Renal cortex interstitium (tissue), 11 donors: ENCODE results near the gene SLC22A23. TPM values are rescaled to one million over a fixed set of nuclear protein-coding genes. Genes with fewer than 3 reads are reported as not detected.

Source experiments
- DNase-seq, 11 donors: peaks; one replicate each; pipeline ENCODE4 v3.0.0-alpha.2; 2013; ENCODE audit warnings: low read depth in 9 of 11, low spot score in 4 of 11; ENCODE audit errors: extremely low read depth in 1 of 11
- polyA plus RNA-seq, 3 donors: library from polyadenylated mRNA; unstranded; fragments of 120-200 nt; gene quantifications; one replicate each; pipeline ENCODE4 v1.2.1, GENCODE V29; 2013; ENCODE audit not compliant: insufficient read length in 3 of 3

Gene SLC22A23
- polyA plus RNA-seq, 3 donors, result 11.2 to 15.8 (median 11.7) TPM

- DNase-seq, result no peak
Observed at GRCh38 chr6:3453413-3454272, 3.2 kb downstream of the SLC22A23 start.

DNA sequence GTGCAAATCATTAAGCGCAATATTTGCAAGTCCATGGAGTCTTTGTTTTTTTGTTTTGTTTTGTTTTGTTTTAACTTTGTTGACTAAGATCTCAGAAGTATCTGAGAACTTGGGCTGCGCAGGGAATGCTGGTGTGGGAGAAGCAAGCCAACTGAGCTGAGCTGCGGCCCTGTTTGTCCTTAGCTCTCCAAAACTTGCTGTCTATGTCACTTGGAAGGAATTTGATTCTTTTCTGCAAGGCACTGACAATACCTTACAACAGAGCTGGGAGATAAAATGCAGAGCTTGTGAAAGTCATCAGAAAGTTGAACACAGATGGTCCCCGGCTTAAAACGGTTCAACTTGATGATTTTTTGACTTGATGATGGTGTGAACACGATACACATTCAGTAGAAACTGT lies 5.4 kb downstream of the SLC22A23 start:
- no peak for DNase-seq

DNA sequence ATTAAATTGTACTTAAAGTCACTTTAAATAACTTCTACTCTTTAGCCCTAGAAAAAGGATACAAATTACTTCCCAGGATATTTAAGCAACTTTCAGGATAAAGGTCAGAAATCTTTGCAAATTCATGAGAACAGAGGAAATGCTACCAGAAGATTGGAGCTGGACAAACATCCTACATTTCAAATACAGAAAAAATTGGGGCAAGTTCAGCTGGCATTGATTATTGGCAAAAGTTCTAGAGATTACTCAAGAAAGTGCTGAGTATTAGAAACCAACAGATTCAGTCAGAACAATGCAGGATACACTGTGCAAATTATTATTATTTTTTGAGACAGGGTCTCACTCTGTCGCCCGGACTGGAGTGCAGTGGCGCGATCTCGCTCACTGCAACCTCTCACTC lies 6.0 kb downstream of the SLC22A23 start:
- DNase-seq, result no peak

- DNase-seq, result no peak
Observed at GRCh38 chr6:3449750-3450305, 7.0 kb downstream of the SLC22A23 start.

GRCh38 chr6:3449321-3449720 lies 7.5 kb downstream of the SLC22A23 start:
- DNase-seq, result no peak

DNA sequence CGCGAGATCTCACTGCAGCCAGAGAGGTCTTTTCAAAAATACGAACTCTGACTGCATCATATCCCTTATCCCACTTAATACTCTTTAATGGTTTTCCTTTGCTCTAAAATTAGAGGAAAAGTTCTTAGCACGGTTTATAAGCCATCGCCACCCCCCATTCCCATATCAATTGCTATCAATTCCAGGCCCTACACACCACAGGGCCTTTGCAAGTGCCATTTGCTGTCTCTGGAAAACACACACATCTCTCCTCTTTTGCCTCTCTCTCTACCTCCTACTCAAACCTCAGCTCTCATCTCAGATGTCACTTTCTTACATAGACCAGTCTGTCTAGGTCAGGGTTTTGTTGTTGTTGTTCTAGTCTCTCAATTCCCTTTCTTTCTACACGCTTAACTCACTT lies 9.8 kb downstream of the SLC22A23 start:
- no peak for DNase-seq

- DNase-seq, result no peak
Observed at GRCh38 chr6:3446184-3446583, 10.7 kb downstream of the SLC22A23 start.

DNA sequence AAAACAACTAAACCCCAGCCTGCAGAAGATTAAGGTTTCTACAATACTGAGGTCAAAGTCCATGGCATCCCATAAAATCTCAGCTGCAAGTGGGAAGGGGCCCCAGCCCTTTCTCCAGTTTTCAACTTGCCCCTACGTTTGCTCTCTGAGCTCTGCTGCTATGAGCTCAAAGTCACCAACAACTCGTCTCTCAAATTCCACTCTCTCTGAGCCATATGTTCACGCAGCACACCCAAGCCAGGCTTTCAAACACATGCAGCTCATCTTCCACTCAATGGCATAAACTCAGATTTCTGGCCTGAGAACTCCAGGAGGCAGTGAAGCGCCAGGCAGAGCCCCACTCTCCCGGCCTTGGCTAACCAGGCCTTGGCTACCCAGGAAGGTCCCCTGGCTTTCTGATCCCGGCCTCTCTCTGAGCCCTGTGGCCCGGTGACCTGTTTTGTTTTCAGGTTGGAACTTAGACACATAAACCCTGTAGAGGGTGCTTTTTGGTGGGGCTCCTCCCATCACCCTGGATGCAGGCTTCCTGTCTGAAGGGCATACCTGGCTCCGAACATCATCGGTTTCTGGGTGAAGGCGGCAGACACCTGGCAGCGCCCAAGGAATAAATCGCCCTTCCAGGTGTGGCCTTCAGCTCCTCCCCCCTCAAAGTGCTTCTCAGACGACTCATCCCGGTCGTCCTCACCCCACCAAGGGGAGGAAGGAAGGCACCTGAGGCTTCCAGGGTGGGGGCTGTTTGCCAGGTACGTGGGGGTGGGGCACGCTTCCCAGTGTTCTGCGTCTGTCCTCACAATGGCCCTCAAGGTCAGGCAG lies 12.4 kb downstream of the SLC22A23 start:
- no peak for DNase-seq

GRCh38 chr6:3443221-3443515 lies 13.7 kb downstream of the SLC22A23 start:
- no peak for DNase-seq

- DNase-seq, result no peak
Observed at GRCh38 chr6:3442431-3443220, 14.2 kb downstream of the SLC22A23 start.

- DNase-seq, result no peak
Observed at GRCh38 chr6:3440911-3441310, 15.9 kb downstream of the SLC22A23 start.

DNA sequence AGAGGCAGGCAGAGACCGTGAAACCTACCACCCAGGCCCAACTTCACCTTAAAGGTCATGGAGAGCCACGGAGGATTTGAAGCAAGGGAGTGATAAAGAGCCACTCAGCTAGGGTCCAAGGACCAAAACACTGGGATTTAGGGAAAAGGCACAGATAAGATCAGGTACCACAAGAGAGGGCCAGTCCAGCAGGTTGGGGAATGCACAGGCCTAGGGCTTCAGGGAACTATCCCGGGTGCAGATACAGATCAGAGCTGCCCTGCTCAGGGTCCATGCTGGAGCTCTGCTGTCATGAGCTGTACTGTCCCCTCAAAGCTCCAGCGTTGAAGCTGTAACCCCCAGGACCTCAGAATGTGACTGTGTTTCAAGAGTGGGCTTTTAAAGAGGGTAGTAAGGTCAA lies 16.9 kb downstream of the SLC22A23 start:
- no peak for DNase-seq

GRCh38 chr6:3438190-3439167 lies 18.4 kb downstream of the SLC22A23 start:
- DNase-seq, result no peak

GRCh38 chr6:3433005-3433404 lies 23.8 kb downstream of the SLC22A23 start:
- DNase-seq, result no peak

DNA sequence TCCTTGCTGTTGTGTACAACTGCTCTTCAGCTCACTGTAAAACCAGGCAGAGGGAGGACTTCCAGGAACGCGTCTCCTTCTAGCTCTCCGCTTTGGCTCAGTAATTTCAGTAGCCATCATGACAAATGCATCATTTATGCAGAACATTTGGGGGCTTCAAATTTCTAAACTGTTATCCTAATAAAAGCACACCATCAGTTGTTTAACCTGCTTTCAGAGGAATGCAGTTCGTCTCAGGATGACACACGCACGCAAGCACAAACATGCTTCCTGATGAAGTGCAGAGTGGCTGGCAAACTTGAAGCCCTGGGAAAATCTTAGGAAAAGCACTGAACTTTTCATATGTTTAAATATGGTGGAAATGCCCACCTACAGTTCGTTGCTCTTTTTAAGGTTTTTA lies 24.4 kb downstream of the SLC22A23 start:
- DNase-seq, result no peak

- DNase-seq, result no peak
Observed at GRCh38 chr6:3431994-3432393, 24.9 kb downstream of the SLC22A23 start.

GRCh38 chr6:3429211-3429610 lies 27.6 kb downstream of the SLC22A23 start:
- no peak for DNase-seq

- DNase-seq, result no peak
Observed at GRCh38 chr6:3428700-3429099, 28.1 kb downstream of the SLC22A23 start.
